ENCODE results near the gene DYNLT1.
A peak's percentile ranks its signal among the peaks of the same experiment; 100 is the strongest.

Gene DYNLT1

DNA sequence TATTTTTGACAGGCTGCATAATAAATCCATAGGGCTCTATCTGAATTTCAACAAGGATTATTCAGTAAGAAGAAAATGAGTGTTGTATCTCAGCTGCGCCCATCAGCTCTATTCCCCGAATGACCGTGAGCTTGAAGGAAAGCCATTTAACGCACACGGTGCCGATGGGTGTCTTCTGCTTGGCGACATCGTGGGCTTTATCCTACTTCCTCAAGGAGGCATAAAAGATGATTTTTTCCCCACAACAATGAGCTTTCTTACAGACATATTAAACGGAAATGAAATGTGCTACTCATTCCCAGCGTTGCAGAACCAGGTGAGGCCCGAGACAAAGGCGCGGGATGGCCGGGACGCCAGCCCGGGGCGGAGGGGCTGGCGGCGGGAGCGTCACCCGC is 710 bp downstream of the DYNLT1 start:
- DNase-seq = peak in 1 of 3 donors; percentile 41
- POLR2A ChIA-PET = interaction anchor here (0.6 to 1.5 kb wide), 3 partner anchors 11 to 443 kb away, joined by 3 to 6 read pairs (median 3); no protein-coding TSS in a partner anchor
- H3K36me3 ChIP-seq (ENCODE audit: control insufficient read depth in 4 of 4, insufficient read depth in 4 of 4, low read length in 3 of 4) = peaks cover 4 to 19% (median 11%) of the 10 kb centered on the region in 4 experiments
- WGBS (ENCODE audit: insufficient coverage) = 6% methylated on average over 16 of the region's 21 CpGs
- H3K4me3 ChIP-seq (ENCODE audit: control insufficient read depth in 1 of 7, extremely low read depth in 1 of 7, insufficient read depth in 4 of 7, low read depth in 2 of 7, low read length in 6 of 7) = peak overlapping the region; percentile 73 to 96 (median 90)
- H3K4me1 ChIP-seq (ENCODE audit: control extremely low read depth in 1 of 4, control insufficient read depth in 4 of 4, insufficient read depth in 4 of 4, low read length in 3 of 4) = peaks cover 6 to 29% (median 22%) of the 10 kb centered on the region in 4 experiments
- CTCF ChIA-PET = interaction anchor here (1.0 to 4.7 kb wide), 6 partner anchors 10 to 47 kb away, joined by 3 to 50 read pairs (median 10); no protein-coding TSS in a partner anchor
- no peaks in the 10 kb centered on the region for H3K27me3 ChIP-seq (replicated peaks in 2 of 5; ENCODE audit: control insufficient read depth in 4 of 5, insufficient read depth in 5 of 5, low read length in 4 of 5)
- H3K27ac ChIP-seq (ENCODE audit: insufficient read depth in 1 of 2, low read depth in 1 of 2, low read length in 2 of 2, poor library complexity in 1 of 2, severe bottlenecking in 2 of 2) = peak overlapping the region; percentile 82 to 89
- no peaks in the 10 kb centered on the region for H3K9me3 ChIP-seq (ENCODE audit: control extremely low read depth in 1 of 5, control insufficient read depth in 4 of 5, insufficient read depth in 2 of 5, low read depth in 1 of 5, low read length in 4 of 5)

DNA sequence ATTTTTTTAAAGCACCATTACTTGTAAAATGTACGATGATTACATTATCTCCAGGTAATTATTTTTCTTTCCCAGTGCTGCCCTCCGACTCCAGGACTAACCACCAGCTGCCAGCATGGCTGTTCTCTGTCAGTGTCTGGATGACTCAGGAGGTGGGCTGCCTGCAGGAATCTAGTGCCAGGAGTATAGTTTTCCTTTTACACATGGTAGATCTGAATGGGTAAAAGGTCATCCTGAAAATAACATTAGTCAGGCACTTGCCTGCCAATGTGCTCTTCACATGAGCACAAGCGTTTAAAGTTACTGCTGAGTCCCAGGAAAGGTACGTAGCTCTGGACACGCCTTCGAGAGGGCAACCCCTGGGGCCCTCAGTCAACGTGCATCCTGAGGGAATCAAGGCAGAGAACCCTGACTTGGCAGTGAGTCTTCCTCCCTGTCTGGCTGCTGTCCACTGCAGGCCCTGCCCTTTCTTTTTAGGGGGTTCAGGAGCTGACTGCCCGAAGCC is 2.4 kb downstream of the DYNLT1 start:
- 96% methylated on average over 5 of the region's 8 CpGs for WGBS (ENCODE audit: insufficient coverage)
- CTCF ChIA-PET = interaction anchor here (0.5 to 1.2 kb wide), 4 partner anchors 9 to 330 kb away, joined by 3 read pairs; no protein-coding TSS in a partner anchor
- Histone ChIP-seq H3K27me3 (replicated peaks in 2 of 5; ENCODE audit: control insufficient read depth in 4 of 5, insufficient read depth in 5 of 5, low read length in 4 of 5) (no peaks in the 10 kb centered on the region), H3K27ac (ENCODE audit: insufficient read depth in 1 of 2, low read depth in 1 of 2, low read length in 2 of 2, poor library complexity in 1 of 2, severe bottlenecking in 2 of 2) (no peak overlapping the region), H3K9me3 (ENCODE audit: control extremely low read depth in 1 of 5, control insufficient read depth in 4 of 5, insufficient read depth in 2 of 5, low read depth in 1 of 5, low read length in 4 of 5) (no peaks in the 10 kb centered on the region), H3K4me3 (ENCODE audit: control insufficient read depth in 1 of 7, extremely low read depth in 1 of 7, insufficient read depth in 4 of 7, low read depth in 2 of 7, low read length in 6 of 7) (no peak overlapping the region), H3K4me1 (ENCODE audit: control extremely low read depth in 1 of 4, control insufficient read depth in 4 of 4, insufficient read depth in 4 of 4, low read length in 3 of 4) (peaks cover 6 to 29% (median 20%) of the 10 kb centered on the region in 4 experiments), H3K36me3 (ENCODE audit: control insufficient read depth in 4 of 4, insufficient read depth in 4 of 4, low read length in 3 of 4) (peaks cover 9 to 25% (median 15%) of the 10 kb centered on the region in 4 experiments)
- POLR2A ChIA-PET = no interaction called here
- DNase-seq = no peak

DNA sequence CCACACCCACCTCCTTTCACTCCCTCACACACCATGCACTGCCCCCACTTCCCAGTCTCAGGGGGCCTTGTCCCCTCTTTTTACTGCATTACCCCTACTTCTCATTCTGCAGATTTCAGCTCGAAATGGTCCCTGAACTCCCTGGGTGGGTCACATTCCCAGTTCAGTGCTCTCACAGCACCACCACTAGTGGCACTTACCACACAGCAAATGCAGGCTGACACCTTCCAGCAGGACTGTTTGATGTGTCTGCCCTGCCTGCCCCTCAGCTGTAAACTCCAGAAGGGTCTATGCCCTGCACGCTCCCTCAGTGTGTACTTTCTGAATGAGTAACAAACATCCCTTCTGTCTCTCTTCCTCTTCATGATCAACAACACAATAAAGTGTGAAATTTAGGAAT is 4.0 kb downstream of the DYNLT1 start:
- no peak for DNase-seq
- Histone ChIP-seq H3K27me3 (replicated peaks in 2 of 5; ENCODE audit: control insufficient read depth in 4 of 5, insufficient read depth in 5 of 5, low read length in 4 of 5) (no peaks in the 10 kb centered on the region), H3K4me1 (ENCODE audit: control extremely low read depth in 1 of 4, control insufficient read depth in 4 of 4, insufficient read depth in 4 of 4, low read length in 3 of 4) (peaks cover 6 to 27% (median 19%) of the 10 kb centered on the region in 4 experiments), H3K27ac (ENCODE audit: insufficient read depth in 1 of 2, low read depth in 1 of 2, low read length in 2 of 2, poor library complexity in 1 of 2, severe bottlenecking in 2 of 2) (no peak overlapping the region), H3K36me3 (ENCODE audit: control insufficient read depth in 4 of 4, insufficient read depth in 4 of 4, low read length in 3 of 4) (peaks cover 11 to 36% (median 22%) of the 10 kb centered on the region in 4 experiments), H3K9me3 (ENCODE audit: control extremely low read depth in 1 of 5, control insufficient read depth in 4 of 5, insufficient read depth in 2 of 5, low read depth in 1 of 5, low read length in 4 of 5) (no peaks in the 10 kb centered on the region), H3K4me3 (ENCODE audit: control insufficient read depth in 1 of 7, extremely low read depth in 1 of 7, insufficient read depth in 4 of 7, low read depth in 2 of 7, low read length in 6 of 7) (no peak overlapping the region)
- ChIA-PET CTCF (no interaction called here), POLR2A (no interaction called here)
- 100% methylated on average over 1 of the region's 2 CpGs for WGBS (ENCODE audit: insufficient coverage)

DNA sequence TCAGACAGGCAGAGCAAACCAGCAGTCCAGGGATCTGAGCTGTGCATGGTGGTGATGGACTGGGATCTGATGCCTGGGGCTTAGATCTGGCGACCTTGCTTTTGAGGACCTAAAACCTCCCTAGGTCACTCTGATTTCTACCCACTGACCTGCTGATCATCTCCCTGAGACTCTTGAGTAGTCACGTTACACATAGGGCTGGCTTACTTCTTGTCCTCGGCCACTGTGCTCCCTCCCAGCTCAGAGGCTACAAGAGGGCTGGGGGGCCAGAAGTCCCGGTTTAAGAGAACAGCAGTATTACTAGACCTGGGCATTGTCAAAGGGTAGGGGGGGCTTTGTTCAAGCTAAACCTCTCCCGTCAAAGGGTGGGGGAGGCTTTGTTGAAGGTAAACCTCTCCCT is 5.5 kb downstream of the DYNLT1 start:
- Histone ChIP-seq H3K27ac (ENCODE audit: insufficient read depth in 1 of 2, low read depth in 1 of 2, low read length in 2 of 2, poor library complexity in 1 of 2, severe bottlenecking in 2 of 2) (no peak overlapping the region), H3K27me3 (replicated peaks in 2 of 5; ENCODE audit: control insufficient read depth in 4 of 5, insufficient read depth in 5 of 5, low read length in 4 of 5) (no peaks in the 10 kb centered on the region), H3K9me3 (ENCODE audit: control extremely low read depth in 1 of 5, control insufficient read depth in 4 of 5, insufficient read depth in 2 of 5, low read depth in 1 of 5, low read length in 4 of 5) (no peaks in the 10 kb centered on the region), H3K4me1 (ENCODE audit: control extremely low read depth in 1 of 4, control insufficient read depth in 4 of 4, insufficient read depth in 4 of 4, low read length in 3 of 4) (peaks cover 4 to 23% (median 15%) of the 10 kb centered on the region in 4 experiments), H3K36me3 (ENCODE audit: control insufficient read depth in 4 of 4, insufficient read depth in 4 of 4, low read length in 3 of 4) (peaks cover 12 to 47% (median 25%) of the 10 kb centered on the region in 4 experiments), H3K4me3 (ENCODE audit: control insufficient read depth in 1 of 7, extremely low read depth in 1 of 7, insufficient read depth in 4 of 7, low read depth in 2 of 7, low read length in 6 of 7) (no peak overlapping the region)
- ChIA-PET POLR2A (no interaction called here), CTCF (interaction anchor here (1.2 to 1.4 kb wide), 2 partner anchors 66 to 495 kb away, joined by 3 read pairs; no protein-coding TSS in a partner anchor)
- whole genome bisulfite sequencing (ENCODE audit: insufficient coverage) = 94% methylated on average over 3 of the region's 5 CpGs
- no peak for DNase-seq

DNA sequence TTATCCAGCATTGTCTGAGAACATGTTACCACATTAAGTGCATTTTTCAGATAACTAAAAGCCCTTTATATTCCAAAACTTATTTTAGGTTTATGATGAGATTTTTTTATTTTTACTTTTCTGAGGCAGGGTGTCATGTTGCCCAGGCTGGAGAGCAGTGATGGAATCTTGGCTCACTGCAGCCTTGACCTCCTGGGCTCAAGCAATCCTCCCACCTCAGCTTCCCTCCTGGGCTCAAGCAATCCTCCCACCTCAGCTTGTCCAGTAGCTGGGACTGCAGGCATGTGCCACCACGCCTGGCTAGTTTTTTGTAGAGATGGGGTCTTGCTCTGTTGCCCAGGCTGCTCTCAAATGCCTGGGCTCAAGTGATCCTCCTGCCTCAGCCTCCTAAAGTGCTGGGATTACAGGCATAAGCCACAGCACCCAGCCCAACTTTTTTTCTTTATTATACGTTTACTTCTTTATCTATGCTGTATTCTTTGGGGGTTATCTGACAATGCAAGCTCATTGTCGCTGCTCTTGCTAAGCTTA is 6.2 kb downstream of the DYNLT1 start:
- ChIA-PET CTCF (interaction anchor here (0.9 to 1.4 kb wide), 6 partner anchors 11 to 494 kb away, joined by 3 to 4 read pairs (median 3); no protein-coding TSS in a partner anchor), POLR2A (no interaction called here)
- peaks cover 13 to 47% (median 26%) of the 10 kb centered on the region in 4 experiments for H3K36me3 ChIP-seq (ENCODE audit: control insufficient read depth in 4 of 4, insufficient read depth in 4 of 4, low read length in 3 of 4)
- no peak for DNase-seq
- peaks cover 4 to 18% (median 10%) of the 10 kb centered on the region in 4 experiments for H3K4me1 ChIP-seq (ENCODE audit: control extremely low read depth in 1 of 4, control insufficient read depth in 4 of 4, insufficient read depth in 4 of 4, low read length in 3 of 4)
- no peak overlapping the region for H3K4me3 ChIP-seq (ENCODE audit: control insufficient read depth in 1 of 7, extremely low read depth in 1 of 7, insufficient read depth in 4 of 7, low read depth in 2 of 7, low read length in 6 of 7)
- H3K27ac ChIP-seq (ENCODE audit: insufficient read depth in 1 of 2, low read depth in 1 of 2, low read length in 2 of 2, poor library complexity in 1 of 2, severe bottlenecking in 2 of 2) = no peak overlapping the region
- 80% methylated on average over 1 of the region's 3 CpGs for WGBS (ENCODE audit: insufficient coverage)
- no peaks in the 10 kb centered on the region for H3K27me3 ChIP-seq (replicated peaks in 2 of 5; ENCODE audit: control insufficient read depth in 4 of 5, insufficient read depth in 5 of 5, low read length in 4 of 5)
- H3K9me3 ChIP-seq (ENCODE audit: control extremely low read depth in 1 of 5, control insufficient read depth in 4 of 5, insufficient read depth in 2 of 5, low read depth in 1 of 5, low read length in 4 of 5) = no peaks in the 10 kb centered on the region

DNA sequence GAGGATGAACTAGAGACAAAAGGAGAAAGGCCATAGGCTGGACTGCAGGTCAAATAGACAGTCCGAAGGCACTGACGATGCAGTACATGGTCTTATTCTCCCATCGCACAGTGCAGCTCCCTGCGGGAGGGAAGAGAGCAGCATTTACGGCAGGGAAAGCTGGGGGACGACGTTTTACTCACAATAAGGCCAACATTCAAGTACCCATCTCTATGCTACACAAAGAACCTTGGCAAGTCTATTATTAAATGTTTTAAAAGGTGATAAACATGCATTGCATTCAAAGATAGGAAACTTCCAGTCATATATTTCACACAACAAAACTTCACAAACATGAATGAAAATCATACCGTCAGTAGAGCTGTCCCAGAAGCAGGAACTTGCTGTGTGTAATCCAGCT is 7.8 kb downstream of the DYNLT1 start:
- Histone ChIP-seq H3K9me3 (ENCODE audit: control extremely low read depth in 1 of 5, control insufficient read depth in 4 of 5, insufficient read depth in 2 of 5, low read depth in 1 of 5, low read length in 4 of 5) (no peaks in the 10 kb centered on the region), H3K4me3 (ENCODE audit: control insufficient read depth in 1 of 7, extremely low read depth in 1 of 7, insufficient read depth in 4 of 7, low read depth in 2 of 7, low read length in 6 of 7) (no peak overlapping the region), H3K27ac (ENCODE audit: insufficient read depth in 1 of 2, low read depth in 1 of 2, low read length in 2 of 2, poor library complexity in 1 of 2, severe bottlenecking in 2 of 2) (no peak overlapping the region), H3K4me1 (ENCODE audit: control extremely low read depth in 1 of 4, control insufficient read depth in 4 of 4, insufficient read depth in 4 of 4, low read length in 3 of 4) (peaks cover 0 to 11% (median 1%) of the 10 kb centered on the region in 4 experiments), H3K27me3 (replicated peaks in 2 of 5; ENCODE audit: control insufficient read depth in 4 of 5, insufficient read depth in 5 of 5, low read length in 4 of 5) (no peaks in the 10 kb centered on the region), H3K36me3 (ENCODE audit: control insufficient read depth in 4 of 4, insufficient read depth in 4 of 4, low read length in 3 of 4) (peaks cover 15 to 50% (median 32%) of the 10 kb centered on the region in 4 experiments)
- no peak for DNase-seq
- CTCF ChIA-PET = interaction anchor here (1.6 kb wide), 1 partner anchor 22 kb away, joined by 6 read pairs; no protein-coding TSS in a partner anchor
- WGBS (ENCODE audit: insufficient coverage) = 100% methylated on average over 4 of the region's 8 CpGs
- POLR2A ChIA-PET = no interaction called here

DNA sequence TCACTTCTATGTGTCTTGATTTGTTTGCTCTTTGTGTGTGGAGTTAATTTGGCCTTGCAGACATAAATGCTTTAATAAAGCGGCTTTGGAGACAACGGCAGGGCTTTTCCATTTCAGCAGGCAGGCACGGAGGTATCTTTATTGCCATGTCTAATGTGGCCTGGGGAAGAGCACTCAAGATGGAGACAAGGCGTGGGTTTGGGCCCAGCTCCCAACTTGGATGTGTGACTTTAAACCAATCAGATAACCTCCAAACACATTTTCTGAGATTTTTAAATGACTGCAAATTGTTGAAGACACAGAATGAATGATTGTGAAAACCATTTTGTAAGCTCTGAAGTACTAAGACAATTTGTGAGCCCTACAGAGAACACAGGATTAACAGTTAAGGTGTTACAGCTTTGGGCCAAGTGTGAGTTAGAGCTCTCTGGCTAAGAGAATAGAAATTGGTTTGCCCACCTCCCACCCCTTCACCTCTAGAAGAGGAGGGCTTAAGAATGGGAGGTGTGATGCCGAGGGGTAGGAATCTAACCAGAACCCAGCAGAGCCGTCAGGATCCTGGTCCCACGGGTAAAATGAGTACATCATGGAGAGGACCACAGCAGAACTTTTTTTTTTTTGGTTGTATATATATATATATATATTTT is 9.0 kb downstream of the DYNLT1 start:
- 100% methylated on average over 3 of the region's 7 CpGs for WGBS (ENCODE audit: insufficient coverage)
- POLR2A ChIA-PET = no interaction called here

More for the DNA sequence above, 9.0 kb downstream of the DYNLT1 start:
- H3K4me3 ChIP-seq (ENCODE audit: control insufficient read depth in 1 of 7, extremely low read depth in 1 of 7, insufficient read depth in 4 of 7, low read depth in 2 of 7, low read length in 6 of 7) = no peak overlapping the region
- peaks cover 16 to 59% (median 38%) of the 10 kb centered on the region in 4 experiments for H3K36me3 ChIP-seq (ENCODE audit: control insufficient read depth in 4 of 4, insufficient read depth in 4 of 4, low read length in 3 of 4)
- no peaks in the 10 kb centered on the region for H3K27me3 ChIP-seq (replicated peaks in 2 of 5; ENCODE audit: control insufficient read depth in 4 of 5, insufficient read depth in 5 of 5, low read length in 4 of 5)
- no peaks in the 10 kb centered on the region for H3K9me3 ChIP-seq (ENCODE audit: control extremely low read depth in 1 of 5, control insufficient read depth in 4 of 5, insufficient read depth in 2 of 5, low read depth in 1 of 5, low read length in 4 of 5)
- CTCF ChIA-PET = interaction anchor here (1.0 kb wide), 1 partner anchor 56 kb away, joined by 3 read pairs; no protein-coding TSS in a partner anchor
- H3K27ac ChIP-seq (ENCODE audit: insufficient read depth in 1 of 2, low read depth in 1 of 2, low read length in 2 of 2, poor library complexity in 1 of 2, severe bottlenecking in 2 of 2) = peak overlapping the region in 1 of 2 experiments; percentile 20
- peaks cover 0 to 11% (median under 1%) of the 10 kb centered on the region in 4 experiments for H3K4me1 ChIP-seq (ENCODE audit: control extremely low read depth in 1 of 4, control insufficient read depth in 4 of 4, insufficient read depth in 4 of 4, low read length in 3 of 4)
- no peak for DNase-seq

Data from common myeloid progenitor, CD34-positive (primary cell).